HG02973 (cell line): ENCODE measurements around the gene SSU72.
"Not testable (repeated sequence)": the region's sequence is repeated elsewhere in the genome, so short reads cannot be mapped to it uniquely, and the experiment has no call there.

Experiments used
- ATAC-seq: cut with Tn5 transposase; IDR thresholded peaks from one replicate; pipeline ENCODE4 v1.9.1; 2021; ENCODE audit warnings: moderate library complexity; ENCODE audit not compliant: unreplicated experiment

SSU72 gene

DNA sequence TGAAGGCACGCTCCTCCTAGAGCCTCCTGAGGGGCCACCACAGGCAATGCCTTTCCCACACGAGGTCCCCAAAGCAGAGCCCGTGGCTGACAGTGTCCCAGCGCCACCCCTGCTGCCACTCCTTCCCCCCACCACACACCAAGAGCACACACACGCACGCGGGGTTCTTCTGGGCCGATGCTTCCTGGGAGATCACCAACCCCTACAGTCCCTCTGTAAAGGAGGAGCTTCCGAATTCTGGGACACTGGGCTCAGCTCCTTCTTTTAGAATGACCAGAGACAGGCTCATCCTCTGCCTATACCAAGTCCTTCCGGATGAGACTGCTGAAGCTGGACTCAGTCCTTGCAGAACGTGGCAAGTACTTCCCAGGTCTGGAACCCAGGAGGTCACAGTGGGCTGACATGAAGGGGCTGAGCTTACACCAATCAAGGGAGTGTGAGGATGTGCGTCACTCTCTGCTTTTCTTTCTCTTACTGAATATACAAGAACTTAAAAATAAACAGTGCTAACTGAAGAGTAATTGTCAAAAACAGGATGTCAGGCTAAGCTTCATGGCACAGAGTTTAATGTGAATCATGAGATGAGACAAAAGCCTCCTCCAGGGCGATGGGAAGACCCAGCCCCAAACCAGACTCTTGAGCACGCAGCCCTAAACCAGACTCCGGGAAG, 12.7 kb downstream of the SSU72 start:
- ATAC-seq: no peak

GRCh38 chr1:1560178-1560577, 14.5 kb downstream of the SSU72 start:
- ATAC-seq: no peak

- no peak for ATAC-seq
Observed at GRCh38 chr1:1559066-1559465, 15.6 kb downstream of the SSU72 start.

DNA sequence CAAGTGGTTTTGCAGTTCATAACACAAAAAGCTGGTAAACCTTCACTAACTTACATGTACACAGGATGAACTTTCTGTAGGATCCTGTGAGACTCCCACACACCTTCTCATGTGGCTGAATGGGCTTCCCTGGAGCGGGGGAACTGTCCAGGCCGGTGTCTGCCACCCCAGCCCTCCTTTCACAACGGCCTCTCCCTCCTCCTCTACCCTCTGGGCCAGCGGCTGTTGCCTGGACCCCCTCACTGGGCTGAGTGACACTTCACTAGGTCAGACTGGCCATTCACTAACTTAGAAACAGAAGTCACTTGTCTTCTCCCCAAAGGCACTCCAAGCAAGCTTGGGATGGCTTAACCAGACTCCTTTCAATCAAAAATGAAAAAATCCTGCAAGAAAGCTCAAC, 16.1 kb downstream of the SSU72 start:
- ATAC-seq: no peak

- not testable (repeated sequence) for ATAC-seq
Observed at GRCh38 chr1:1557688-1558087, 17.0 kb downstream of the SSU72 start.

DNA sequence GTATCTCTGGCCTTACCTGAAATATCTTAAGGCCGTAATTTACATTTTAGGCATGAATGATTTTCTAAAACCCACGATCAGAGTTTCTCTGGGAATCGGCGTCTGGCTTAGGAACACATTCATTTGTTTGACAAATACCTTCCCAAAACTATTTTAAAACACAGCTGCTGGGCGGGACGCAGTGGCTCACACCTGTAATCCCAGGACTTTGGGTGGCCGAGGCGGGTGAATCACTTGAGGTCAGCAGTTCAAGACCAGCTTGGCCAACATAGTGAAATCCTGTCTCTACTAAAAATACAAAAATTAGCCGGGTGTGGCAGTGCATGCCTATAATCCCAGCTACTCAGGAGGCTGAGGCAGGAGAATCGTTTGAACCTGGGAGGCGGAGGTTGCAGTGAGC, 17.7 kb downstream of the SSU72 start:
- not testable (repeated sequence) for ATAC-seq

- no peak for ATAC-seq
Observed at GRCh38 chr1:1556505-1556904, 18.2 kb downstream of the SSU72 start.

DNA sequence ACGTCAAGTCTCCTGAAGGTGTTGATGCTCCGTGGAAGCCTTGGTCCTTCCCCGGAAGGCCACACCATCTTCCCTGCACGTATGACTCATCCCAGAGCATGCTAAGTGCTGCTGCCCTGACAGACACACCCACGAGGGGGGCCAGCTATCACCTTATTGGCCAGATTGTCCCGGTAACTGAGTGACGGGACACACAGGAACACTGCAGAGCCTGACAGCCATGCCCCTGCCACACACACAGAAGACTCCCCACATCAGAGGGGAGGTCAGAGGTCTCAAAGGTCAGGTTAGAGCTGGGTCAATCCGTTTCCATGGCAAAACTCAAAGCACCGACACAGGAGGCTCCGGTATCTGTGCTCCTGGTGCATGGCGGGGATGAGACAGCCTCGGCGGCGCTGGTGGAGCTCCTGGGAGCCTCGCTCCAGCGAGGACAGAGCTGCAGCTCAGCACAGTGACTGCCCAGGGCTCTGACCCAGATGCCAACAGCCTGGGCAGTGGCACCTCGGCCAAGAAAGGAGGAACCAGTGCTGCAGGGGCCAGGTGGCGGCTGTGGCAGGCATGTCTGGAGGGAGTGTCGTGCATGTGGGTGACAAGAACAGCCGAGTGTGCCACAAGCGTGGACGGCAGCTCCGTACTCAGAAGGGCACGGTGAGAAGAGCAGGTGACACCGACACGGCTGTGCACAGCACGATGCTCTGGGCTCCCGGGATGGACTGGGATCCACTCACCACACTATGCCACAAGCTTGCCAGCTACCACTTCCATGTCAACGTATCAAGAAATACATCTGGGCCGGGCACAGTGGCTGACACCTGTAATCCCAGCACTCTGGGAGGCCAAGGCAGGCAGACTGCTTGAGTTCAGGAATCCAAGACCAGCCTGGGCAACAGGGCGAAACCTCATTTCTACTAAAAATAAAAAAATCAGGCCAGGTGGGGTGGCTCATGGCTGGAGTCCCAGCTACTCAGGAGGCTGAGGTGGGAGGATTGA, 19.4 kb downstream of the SSU72 start:
- no peak for ATAC-seq

DNA sequence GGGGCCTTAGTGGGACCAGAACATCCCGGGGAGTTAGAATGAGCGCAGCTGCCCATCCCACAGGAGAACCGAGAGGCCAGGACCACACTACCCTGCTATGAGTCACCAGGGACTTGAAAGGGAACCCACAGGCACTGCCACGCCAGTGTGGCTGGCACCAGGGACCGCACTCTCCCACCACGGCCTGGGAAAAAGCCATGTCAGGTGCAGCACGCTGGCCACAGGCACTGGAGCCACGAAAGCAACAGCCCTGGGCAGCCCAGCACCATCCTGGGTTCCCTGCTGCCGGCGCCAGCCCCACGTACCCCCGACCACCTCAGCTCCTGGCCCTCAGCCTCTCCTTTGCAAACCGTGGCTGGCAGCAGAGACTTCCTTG, 20.1 kb downstream of the SSU72 start:
- ATAC-seq: no peak

GRCh38 chr1:1553821-1554494, 20.7 kb downstream of the SSU72 start:
- ATAC-seq: no peak

DNA sequence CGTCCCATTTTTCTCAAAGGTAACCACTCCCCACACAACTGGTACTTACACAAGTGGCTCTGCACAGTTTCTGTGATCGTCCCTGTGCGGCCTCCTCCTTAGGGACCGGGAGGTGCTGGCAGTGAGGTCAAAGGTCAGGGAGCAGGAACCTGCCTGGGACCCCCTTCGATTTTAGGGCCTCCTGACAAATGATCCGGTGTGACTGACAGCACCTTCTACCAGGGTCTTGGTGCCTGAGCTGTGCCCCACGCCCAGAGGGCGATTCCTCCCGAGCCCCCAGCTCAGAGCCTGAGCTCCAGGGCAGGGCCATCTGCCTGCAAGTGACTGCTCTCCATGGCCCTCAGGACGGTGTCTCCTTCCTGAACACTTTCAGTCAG, 22.4 kb downstream of the SSU72 start:
- ATAC-seq: no peak

DNA sequence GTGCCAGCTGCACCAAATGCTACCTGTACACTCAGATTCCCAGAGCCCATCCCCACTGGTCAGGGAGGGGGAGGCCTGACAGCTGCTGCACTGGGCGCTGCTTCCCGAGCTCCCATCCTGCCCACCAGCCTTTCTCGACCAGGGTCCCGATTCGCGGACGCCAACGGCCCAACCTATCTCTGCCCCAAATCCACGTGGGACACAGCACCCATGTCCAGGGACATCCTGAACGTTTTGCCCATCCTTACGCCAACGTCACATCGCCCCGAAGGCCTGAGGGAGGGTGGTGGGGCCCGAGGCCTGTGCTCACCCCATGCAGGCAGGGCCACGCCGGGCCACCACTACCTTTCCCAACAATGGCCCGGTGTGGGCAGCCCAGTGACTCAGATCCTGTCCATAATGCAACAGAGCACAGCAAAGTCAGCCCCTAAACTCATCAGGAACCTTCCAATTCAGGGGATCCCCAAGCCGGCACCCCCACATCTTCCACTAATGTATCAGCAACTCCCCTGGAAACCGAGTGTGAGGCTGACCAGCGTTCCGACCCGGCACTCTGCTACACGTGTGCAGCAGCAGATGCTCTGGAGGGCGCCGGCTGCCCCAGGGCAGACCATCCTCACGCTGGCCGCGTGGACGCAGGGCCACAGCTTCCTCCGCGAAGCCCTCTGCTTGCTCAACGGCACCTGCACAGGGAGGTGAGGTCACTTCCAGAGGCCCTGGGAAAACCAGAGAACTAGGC, 23.0 kb downstream of the SSU72 start:
- ATAC-seq: no peak

DNA sequence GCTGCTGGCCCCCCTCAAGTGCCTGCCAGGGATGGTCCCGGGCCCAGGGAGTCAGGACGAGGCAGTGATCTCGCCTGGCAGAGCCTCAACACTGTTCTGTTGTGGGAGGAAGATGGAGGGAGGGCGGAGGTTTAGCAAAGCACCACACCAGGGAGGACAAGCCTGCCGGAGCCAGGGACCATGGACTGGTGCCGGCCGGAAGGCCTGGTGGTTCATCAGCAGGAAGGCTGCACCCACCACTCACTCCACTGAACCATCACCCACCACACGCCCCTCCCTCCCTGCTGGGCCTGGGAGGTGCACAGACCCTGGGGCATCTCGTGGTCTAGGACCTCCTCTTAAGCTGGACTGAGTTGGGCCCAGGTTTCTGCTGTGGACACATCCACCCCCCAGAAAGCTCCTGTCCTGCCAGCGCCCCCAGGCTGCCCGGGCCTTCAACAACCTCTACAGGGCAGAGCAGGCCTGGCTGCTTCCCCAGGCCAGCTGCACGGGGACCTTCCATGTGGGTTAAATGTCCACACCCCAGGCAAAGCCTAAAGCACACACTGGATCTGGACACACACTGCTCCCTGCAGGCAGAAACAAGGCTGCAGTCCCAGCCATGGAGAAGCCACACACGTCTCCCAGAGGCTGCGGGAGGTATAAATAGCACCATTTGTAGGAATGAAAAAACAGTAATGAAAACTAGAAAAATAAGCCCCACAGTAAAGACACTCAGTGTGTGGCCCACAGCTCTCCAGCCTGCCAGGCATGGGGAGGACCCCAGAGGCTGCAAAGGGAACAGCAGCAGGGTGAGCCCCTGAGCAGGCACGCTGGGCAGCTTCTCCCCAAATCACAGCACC, 23.9 kb downstream of the SSU72 start:
- no peak for ATAC-seq

- no peak for ATAC-seq
Observed at GRCh38 chr1:1550087-1550486, 24.6 kb downstream of the SSU72 start.

DNA sequence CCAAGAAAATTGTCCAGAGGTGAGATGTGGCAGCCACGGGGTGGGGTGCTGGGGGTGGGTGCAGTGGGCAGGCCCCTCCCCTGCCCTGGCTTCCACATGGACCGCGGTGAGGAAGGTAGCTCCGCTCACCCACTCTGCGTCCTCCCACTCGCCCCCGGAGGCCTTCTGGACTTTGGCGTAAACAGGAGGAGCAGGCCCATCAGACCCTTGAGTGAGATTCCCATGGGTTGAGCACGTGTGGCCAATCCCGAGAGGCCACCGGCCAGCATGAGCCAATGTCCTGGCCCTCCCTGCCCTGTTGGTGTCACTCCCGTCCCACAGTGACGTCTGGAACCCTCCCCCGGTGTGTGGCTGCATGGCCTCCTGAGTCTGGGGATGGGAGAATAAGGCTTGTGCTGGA, 26.1 kb downstream of the SSU72 start:
- no peak for ATAC-seq

GRCh38 chr1:1547476-1547875, 27.2 kb downstream of the SSU72 start:
- no peak for ATAC-seq

- no peak for ATAC-seq
Observed at GRCh38 chr1:1547011-1547410, 27.7 kb downstream of the SSU72 start.

DNA sequence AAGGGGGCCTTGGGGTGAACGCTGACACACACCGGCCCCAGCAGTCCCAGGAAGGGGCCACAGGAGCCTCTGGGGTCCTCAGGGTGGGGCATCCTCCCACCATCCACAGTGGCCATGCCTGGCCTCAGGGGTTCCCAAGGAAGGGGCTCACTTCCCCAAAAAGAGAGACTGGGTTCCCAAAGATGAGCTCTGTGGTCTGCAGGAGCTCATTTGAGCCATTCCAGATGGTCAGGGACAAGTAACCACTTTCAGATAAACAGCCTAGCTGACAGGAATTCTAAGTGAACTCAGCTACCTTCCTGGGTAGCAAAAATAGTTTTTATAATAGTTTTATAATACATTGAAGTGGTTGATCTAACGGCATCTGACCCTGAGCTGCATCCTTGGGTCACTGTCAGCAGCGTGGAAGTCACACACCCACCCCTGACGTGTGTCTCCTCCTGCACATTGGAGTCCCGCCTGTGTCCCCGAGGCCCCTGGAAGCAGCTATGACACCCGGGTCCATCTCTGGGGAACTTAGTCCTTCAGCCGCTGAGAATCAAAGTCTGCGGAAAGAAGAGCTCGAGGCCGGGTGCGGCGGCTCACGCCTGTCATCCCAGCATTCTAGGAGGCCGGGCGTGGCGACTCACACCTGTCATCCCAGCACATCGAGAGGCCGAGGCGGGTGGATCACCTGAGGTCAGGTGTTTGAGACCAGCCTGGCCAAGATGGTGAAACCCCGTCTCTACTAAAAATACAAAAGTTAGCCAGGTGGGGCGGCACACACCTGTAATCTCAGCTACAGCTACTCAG, 28.5 kb downstream of the SSU72 start:
- ATAC-seq: no peak

DNA sequence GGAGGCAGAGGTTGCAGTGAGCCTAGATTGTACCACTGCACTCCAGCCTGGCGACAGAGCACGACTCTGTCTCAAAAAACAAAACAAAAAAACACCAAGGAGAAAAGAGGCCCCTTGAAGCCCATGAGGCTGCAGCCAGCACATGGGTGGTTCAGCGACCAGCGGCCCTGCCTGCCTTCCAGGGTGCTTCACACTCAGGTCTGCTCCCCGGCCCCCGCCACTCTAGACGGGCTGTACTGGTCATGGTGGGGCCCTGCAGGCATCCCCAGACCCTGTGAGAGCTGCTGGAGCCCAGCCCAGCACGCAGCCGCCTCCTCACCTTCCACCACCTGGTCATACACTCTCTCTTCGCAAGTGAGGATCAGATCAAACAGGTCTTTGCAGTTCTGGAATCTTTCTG, 30.1 kb downstream of the SSU72 start:
- no peak for ATAC-seq
